Retinal pigment epithelial cell (primary cell): ENCODE data around the gene DDX47.
"Not testable (repeated sequence)": the region's sequence is repeated elsewhere in the genome, so short reads cannot be mapped to it uniquely, and the experiment has no call there.

Experiments used
- DNase-seq: peaks from one replicate; pipeline ENCODE4 v3.0.0-alpha.2; 2010; ENCODE audit warnings: low read depth
- H3K4me3 ChIP-seq: 2 replicates; pipeline ENCODE4 v1.5.1; 2011; ENCODE audit warnings: mild to moderate bottlenecking, low read length, control low read depth, moderate library complexity
- CTCF ChIP-seq: conservative IDR thresholded peaks from 2 replicates; pipeline ENCODE4 v1.5.1; 2011; ENCODE audit warnings: low read depth, low read length, control low read depth, inconsistent platforms

The DDX47 gene

GRCh38 chr12:12804011-12804410, 9.1 kb upstream of the DDX47 start:
- no peak for TF ChIP-seq CTCF
- H3K4me3 ChIP-seq = peak overlapping the region; percentile 9
- no peak for DNase-seq

- H3K4me3 ChIP-seq = peak overlapping the region; percentile 9
- DNase-seq = peak; percentile 82
- no peak for TF ChIP-seq CTCF
These were observed 8.7 kb upstream of the DDX47 start for GRCh38 chr12:12804432-12804886.

- no peak for DNase-seq
- TF ChIP-seq CTCF = no peak
- no peak overlapping the region for H3K4me3 ChIP-seq
These were observed 6.2 kb upstream of the DDX47 start for GRCh38 chr12:12806784-12807516.

GRCh38 chr12:12807517-12807903, 5.6 kb upstream of the DDX47 start:
- DNase-seq, H3K4me3 ChIP-seq: not testable (repeated sequence)

- no peak for TF ChIP-seq CTCF
- no peak overlapping the region for H3K4me3 ChIP-seq
- no peak for DNase-seq
These were observed 5.0 kb upstream of the DDX47 start for GRCh38 chr12:12807970-12808702.

GRCh38 chr12:12810553-12811021, 2.6 kb upstream of the DDX47 start:
- DNase-seq = no peak
- no peak overlapping the region for H3K4me3 ChIP-seq
- no peak for TF ChIP-seq CTCF

- no peak overlapping the region for H3K4me3 ChIP-seq
- no peak for DNase-seq
- no peak for TF ChIP-seq CTCF
These were observed 1.8 kb upstream of the DDX47 start for GRCh38 chr12:12811343-12811742.
